ENCODE data around the gene NCKAP5.
"Not testable (repeated sequence)": the region's sequence is repeated elsewhere in the genome, so short reads cannot be mapped to it uniquely, and the experiment has no call there.

The NCKAP5 gene

DNA sequence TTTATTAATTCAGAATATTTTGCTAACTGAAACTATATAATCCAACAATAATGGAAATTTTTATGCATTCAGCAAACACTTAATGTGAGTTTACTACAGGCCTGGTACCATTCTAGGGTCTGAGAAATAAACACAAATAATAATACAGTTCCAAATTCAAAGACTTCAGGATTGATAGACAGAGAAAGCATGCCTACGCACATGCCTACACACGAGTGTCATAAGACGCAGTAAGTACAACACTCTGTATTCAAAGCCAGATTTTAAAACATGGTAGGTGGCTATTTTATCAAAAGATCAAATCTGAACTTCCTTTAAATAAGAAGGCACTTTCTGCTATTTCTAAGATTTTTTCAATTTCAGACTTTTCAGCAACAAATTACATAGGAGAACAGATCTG, 346.9 kb downstream of the NCKAP5 start:
- Mint-ChIP-seq H3K4me3 (no peak overlapping the region), H3K27me3 (ENCODE audit: low read depth) (no peaks in the 10 kb centered on the region), H3K4me1 (no peaks in the 10 kb centered on the region), H3K36me3 (ENCODE audit: low read depth) (no peaks in the 10 kb centered on the region), H3K27ac (no peak overlapping the region), H3K9me3 (no peaks in the 10 kb centered on the region)
- TF ChIP-seq CTCF (IDR thresholded peaks at IDR 0.05; ENCODE audit: unreplicated experiment in 3 of 3), result no peak

- Mint-ChIP-seq H3K4me3 (no peak overlapping the region), H3K4me1 (no peaks in the 10 kb centered on the region), H3K36me3 (ENCODE audit: low read depth) (no peaks in the 10 kb centered on the region), H3K27me3 (ENCODE audit: low read depth) (no peaks in the 10 kb centered on the region), H3K9me3 (peaks cover 5% of the 10 kb centered on the region), H3K27ac (no peak overlapping the region)
- TF ChIP-seq CTCF (IDR thresholded peaks at IDR 0.05; ENCODE audit: unreplicated experiment in 3 of 3), result no peak
Measured at GRCh38 chr2:133218204-133218603, 350.1 kb downstream of the NCKAP5 start.

DNA sequence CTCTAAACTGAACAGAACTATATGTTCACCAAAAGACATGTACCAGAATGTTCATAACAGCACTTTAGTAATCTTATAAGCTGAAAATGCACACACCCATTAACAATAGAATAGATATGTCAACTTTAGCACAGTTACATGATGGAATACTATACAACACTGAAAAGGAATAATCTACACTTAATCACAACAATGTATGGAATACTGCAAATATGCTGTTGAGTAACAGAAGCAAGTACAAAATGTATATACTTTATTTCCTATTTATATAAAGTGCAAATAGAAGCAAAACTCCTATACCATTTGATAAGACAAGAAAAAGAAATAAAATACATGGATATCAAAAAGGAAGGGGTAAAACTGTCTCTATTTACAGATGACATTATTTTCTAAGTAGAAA, 352.8 kb downstream of the NCKAP5 start:
- TF ChIP-seq CTCF (IDR thresholded peaks at IDR 0.05; ENCODE audit: unreplicated experiment in 3 of 3), result no peak
- Mint-ChIP-seq H3K4me3 (no peak overlapping the region), H3K9me3 (peaks cover 5% of the 10 kb centered on the region), H3K4me1 (no peaks in the 10 kb centered on the region), H3K27ac (no peak overlapping the region), H3K36me3 (ENCODE audit: low read depth) (no peaks in the 10 kb centered on the region), H3K27me3 (ENCODE audit: low read depth) (no peaks in the 10 kb centered on the region)

GRCh38 chr2:133213651-133214050, 354.6 kb downstream of the NCKAP5 start:
- H3K4me1 Mint-ChIP-seq, result no peaks in the 10 kb centered on the region
- H3K4me3 Mint-ChIP-seq, result no peak overlapping the region
- H3K27ac Mint-ChIP-seq, result no peak overlapping the region
- H3K27me3 Mint-ChIP-seq (ENCODE audit: low read depth), result no peaks in the 10 kb centered on the region
- peaks cover 5% of the 10 kb centered on the region for H3K9me3 Mint-ChIP-seq
- H3K36me3 Mint-ChIP-seq (ENCODE audit: low read depth), result peaks cover 3% of the 10 kb centered on the region
- no peak for TF ChIP-seq CTCF (IDR thresholded peaks at IDR 0.05; ENCODE audit: unreplicated experiment in 3 of 3)

- Mint-ChIP-seq H3K27me3 (ENCODE audit: low read depth) (no peaks in the 10 kb centered on the region), H3K36me3 (ENCODE audit: low read depth) (peaks cover 17% of the 10 kb centered on the region), H3K9me3 (peaks cover 12% of the 10 kb centered on the region), H3K27ac (no peak overlapping the region), H3K4me3 (no peak overlapping the region), H3K4me1 (peaks cover 2% of the 10 kb centered on the region)
- no peak for TF ChIP-seq CTCF (IDR thresholded peaks at IDR 0.05; ENCODE audit: unreplicated experiment in 3 of 3)
Measured at GRCh38 chr2:133209325-133209724, 358.9 kb downstream of the NCKAP5 start.

- Mint-ChIP-seq H3K36me3 (ENCODE audit: low read depth) (peaks cover 17% of the 10 kb centered on the region), H3K9me3 (peaks cover 17% of the 10 kb centered on the region)
- not testable (repeated sequence) for H3K27me3 Mint-ChIP-seq (ENCODE audit: low read depth); H3K4me3 Mint-ChIP-seq; H3K4me1 Mint-ChIP-seq; H3K27ac Mint-ChIP-seq
Measured at GRCh38 chr2:133206666-133207065, 361.6 kb downstream of the NCKAP5 start.

All from nephron (organoid).